ENCODE measurements around the gene SRRM3. TPM values are rescaled to one million over a fixed set of nuclear protein-coding genes. Genes with fewer than 3 reads are reported as not detected.
A peak's percentile ranks its signal among the peaks of the same experiment; 100 is the strongest.
"Not testable (repeated sequence)": the region's sequence is repeated elsewhere in the genome, so short reads cannot be mapped to it uniquely, and the experiment has no call there.

Gene SRRM3
- total RNA-seq, 1 donor from 2014 or later, result 6.1 TPM

GRCh38 chr7:76300166-76300731, 98.6 kb downstream of the SRRM3 start:
- Histone ChIP-seq H3K4me1 (peaks cover 41% of the 10 kb centered on the region), H3K9me3 (replicated peaks) (no peaks in the 10 kb centered on the region), H3K36me3 (peaks cover 12% of the 10 kb centered on the region), H3K4me3 (no peak overlapping the region), H3K27me3 (ENCODE audit: low read depth) (no peaks in the 10 kb centered on the region), H3K27ac (replicated peaks) (peak overlapping the region; percentile 22)
- intact Hi-C loops (cut with micrococcal nuclease), result no loop called here
- TF ChIP-seq CTCF (IDR thresholded peaks at IDR 0.05; ENCODE audit: borderline replicate concordance), result no peak
- DNase-seq, result no peak

GRCh38 chr7:76301000-76301399, 99.3 kb downstream of the SRRM3 start:
- Histone ChIP-seq H3K27ac (replicated peaks) (peak overlapping the region; percentile 4), H3K9me3 (replicated peaks) (no peaks in the 10 kb centered on the region), H3K36me3 (peaks cover 12% of the 10 kb centered on the region), H3K4me3 (no peak overlapping the region), H3K4me1 (peaks cover 43% of the 10 kb centered on the region), H3K27me3 (ENCODE audit: low read depth) (no peaks in the 10 kb centered on the region)
- no peak for TF ChIP-seq CTCF (IDR thresholded peaks at IDR 0.05; ENCODE audit: borderline replicate concordance)
- intact Hi-C loops (cut with micrococcal nuclease), result no loop called here
- DNase-seq, result no peak

- intact Hi-C loops (cut with micrococcal nuclease), result no loop called here
- H3K9me3 ChIP-seq (replicated peaks), result no peaks in the 10 kb centered on the region
- DNase-seq, result peak; percentile 96
- H3K27me3 ChIP-seq (ENCODE audit: low read depth), result no peaks in the 10 kb centered on the region
- H3K4me3 ChIP-seq, result peak within 1 kb of the TSS; percentile 98
- no peak for TF ChIP-seq CTCF (IDR thresholded peaks at IDR 0.05; ENCODE audit: borderline replicate concordance)
- peaks cover 12% of the 10 kb centered on the region for H3K36me3 ChIP-seq
- peaks cover 58% of the 10 kb centered on the region for H3K4me1 ChIP-seq
- H3K27ac ChIP-seq (replicated peaks), result peak within 1 kb of the TSS; percentile 99
Measured at GRCh38 chr7:76302347-76303201, 100.9 kb downstream of the SRRM3 start, which contains the start of gene HSPB1. TSS of gene HSPB1 (plus strand) at chr7:76302673. CDS start at chr7:76302713, 40 bp downstream.

GRCh38 chr7:76303202-76304147, 101.8 kb downstream of the SRRM3 start:
- no peaks in the 10 kb centered on the region for H3K27me3 ChIP-seq (ENCODE audit: low read depth)
- H3K4me3 ChIP-seq, result peak overlapping the region; percentile 98
- peak; percentile 87 for DNase-seq
- intact Hi-C loops (cut with micrococcal nuclease), result no loop called here
- H3K36me3 ChIP-seq, result peaks cover 12% of the 10 kb centered on the region
- H3K4me1 ChIP-seq, result peaks cover 60% of the 10 kb centered on the region
- H3K9me3 ChIP-seq (replicated peaks), result no peaks in the 10 kb centered on the region
- no peak for TF ChIP-seq CTCF (IDR thresholded peaks at IDR 0.05; ENCODE audit: borderline replicate concordance)
- H3K27ac ChIP-seq (replicated peaks), result peak overlapping the region; percentile 99

- peak overlapping the region; percentile 98 for H3K4me3 ChIP-seq
- H3K27ac ChIP-seq (replicated peaks), result peak overlapping the region; percentile 99
- no peaks in the 10 kb centered on the region for H3K9me3 ChIP-seq (replicated peaks)
- peaks cover 60% of the 10 kb centered on the region for H3K4me1 ChIP-seq
- intact Hi-C loops (cut with micrococcal nuclease), result no loop called here
- peak; percentile 83 for DNase-seq
- no peak for TF ChIP-seq CTCF (IDR thresholded peaks at IDR 0.05; ENCODE audit: borderline replicate concordance)
- peaks cover 12% of the 10 kb centered on the region for H3K36me3 ChIP-seq
- H3K27me3 ChIP-seq (ENCODE audit: low read depth), result no peaks in the 10 kb centered on the region
Measured at GRCh38 chr7:76304888-76305375, 103.2 kb downstream of the SRRM3 start.

GRCh38 chr7:76308874-76309273, 107.2 kb downstream of the SRRM3 start:
- H3K9me3 ChIP-seq (replicated peaks); H3K27me3 ChIP-seq (ENCODE audit: low read depth); H3K27ac ChIP-seq (replicated peaks); DNase-seq; intact Hi-C loops (cut with micrococcal nuclease); H3K4me3 ChIP-seq; H3K36me3 ChIP-seq: not testable (repeated sequence)
- peaks cover 49% of the 10 kb centered on the region for H3K4me1 ChIP-seq

- intact Hi-C loops (cut with micrococcal nuclease); H3K27me3 ChIP-seq (ENCODE audit: low read depth); H3K36me3 ChIP-seq; H3K27ac ChIP-seq (replicated peaks); H3K4me3 ChIP-seq; DNase-seq; H3K9me3 ChIP-seq (replicated peaks): not testable (repeated sequence)
- peaks cover 46% of the 10 kb centered on the region for H3K4me1 ChIP-seq
Measured at GRCh38 chr7:76309341-76310101, 107.8 kb downstream of the SRRM3 start.

Data from left ventricle myocardium inferior (tissue), 1 donor.